ENCODE results near the gene IGFL1.
"Not testable (repeated sequence)": the region's sequence is repeated elsewhere in the genome, so short reads cannot be mapped to it uniquely, and the experiment has no call there.

The IGFL1 gene

GRCh38 chr19:46202872-46203860 lies 26.4 kb upstream of the IGFL1 start:
- DNase-seq, result no peak

- DNase-seq, result no peak
Observed at GRCh38 chr19:46204008-46204407, 25.5 kb upstream of the IGFL1 start.

- DNase-seq, result no peak
Observed at GRCh38 chr19:46205183-46205984, 24.2 kb upstream of the IGFL1 start.

- no peak for DNase-seq
Observed at GRCh38 chr19:46206176-46206575, 23.4 kb upstream of the IGFL1 start.

- DNase-seq, result no peak
Observed at GRCh38 chr19:46206682-46207081, 22.9 kb upstream of the IGFL1 start.

- not testable (repeated sequence) for DNase-seq
Observed at GRCh38 chr19:46207858-46208257, 21.7 kb upstream of the IGFL1 start.

- no peak for DNase-seq
Observed at GRCh38 chr19:46209051-46209450, 20.5 kb upstream of the IGFL1 start.

GRCh38 chr19:46209472-46209871 lies 20.1 kb upstream of the IGFL1 start:
- no peak for DNase-seq

- DNase-seq, result no peak
Observed at GRCh38 chr19:46210669-46211068, 18.9 kb upstream of the IGFL1 start.

GRCh38 chr19:46211201-46211881 lies 18.2 kb upstream of the IGFL1 start:
- DNase-seq, result no peak

GRCh38 chr19:46212592-46212991 lies 16.9 kb upstream of the IGFL1 start:
- not testable (repeated sequence) for DNase-seq

- DNase-seq, result no peak
Observed at GRCh38 chr19:46213156-46213555, 16.4 kb upstream of the IGFL1 start.

- DNase-seq, result no peak
Observed at GRCh38 chr19:46213806-46214205, 15.7 kb upstream of the IGFL1 start.

GRCh38 chr19:46216612-46217011 lies 12.9 kb upstream of the IGFL1 start:
- no peak for DNase-seq

- no peak for DNase-seq
Observed at GRCh38 chr19:46217476-46217875, 12.1 kb upstream of the IGFL1 start.

- no peak for DNase-seq
Observed at GRCh38 chr19:46218160-46218559, 11.4 kb upstream of the IGFL1 start.

GRCh38 chr19:46220038-46220615 lies 9.4 kb upstream of the IGFL1 start:
- DNase-seq, result no peak

GRCh38 chr19:46221152-46221551 lies 8.4 kb upstream of the IGFL1 start:
- no peak for DNase-seq

- no peak for DNase-seq
Observed at GRCh38 chr19:46221981-46222610, 7.4 kb upstream of the IGFL1 start.

- DNase-seq, result not testable (repeated sequence)
Observed at GRCh38 chr19:46223787-46224186, 5.8 kb upstream of the IGFL1 start.

- DNase-seq, result no peak
Observed at GRCh38 chr19:46224773-46225172, 4.8 kb upstream of the IGFL1 start.

GRCh38 chr19:46225558-46226004 lies 4.0 kb upstream of the IGFL1 start:
- no peak for DNase-seq
